ENCODE data around the gene GMFB. TPM values are rescaled to one million over a fixed set of nuclear protein-coding genes. Genes with fewer than 3 reads are reported as not detected.

GMFB gene
- total and polyA plus RNA-seq, 2 experiments from 2014 or later, result 56.5 to 88.3 TPM

DNA sequence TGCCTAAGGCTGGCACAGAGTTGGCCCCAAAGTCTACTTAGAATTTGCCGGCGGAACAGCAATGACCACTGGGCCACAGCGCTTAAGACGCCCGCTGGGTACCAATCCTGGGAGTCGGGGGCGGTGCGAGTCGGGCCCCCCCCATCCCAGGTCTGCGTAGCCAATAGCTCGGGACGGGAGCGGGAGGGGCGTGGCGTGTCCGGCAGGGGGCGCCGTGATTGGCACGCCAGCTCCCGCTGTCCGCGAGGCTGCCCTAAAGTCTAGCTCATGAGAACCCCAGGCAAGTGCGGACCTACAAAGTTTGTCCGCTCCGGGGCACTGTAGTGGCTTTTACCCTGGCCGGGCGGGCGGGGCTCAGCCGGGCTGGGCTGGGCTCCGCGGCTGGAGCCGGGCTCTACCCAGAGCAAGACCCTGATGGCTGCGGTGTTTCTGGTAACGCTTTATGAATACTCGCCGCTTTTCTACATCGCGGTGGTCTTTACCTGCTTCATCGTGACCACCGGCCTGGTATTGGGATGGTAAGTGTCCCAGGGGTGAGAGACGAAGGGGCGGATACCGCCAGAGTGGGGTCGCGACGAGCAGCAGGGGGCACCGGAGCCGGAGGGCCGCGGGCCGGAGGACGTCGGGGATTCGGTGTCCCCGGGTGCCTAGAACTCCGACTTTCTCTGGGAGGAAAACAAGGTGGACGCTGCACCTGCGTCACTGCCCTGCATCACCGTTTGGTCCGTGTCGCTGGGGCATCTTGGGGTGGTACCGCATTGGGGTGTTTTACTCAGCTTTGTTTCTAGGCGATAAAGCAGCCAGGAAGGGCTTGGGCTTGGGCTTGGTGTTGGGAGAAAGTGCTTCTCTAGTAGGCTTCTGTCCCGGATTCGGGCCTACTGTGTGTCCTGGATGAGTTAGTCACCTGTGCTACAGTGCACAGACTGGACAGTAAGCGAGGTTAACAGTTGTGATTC lies 21.0 kb upstream of the GMFB start, which contains the start of gene CGRRF1:
Gene CGRRF1, plus strand, starts transcription at position 361 of the 956 bp plus-strand sequence. Its CDS starts 54 bp downstream, at position 415.
- Histone ChIP-seq H3K27me3 (ENCODE audit: insufficient read depth) (no peaks in the 10 kb centered on the region), H3K4me3 (peak within 1 kb of the TSS; percentile 92), H2AFZ (peak within 1 kb of the TSS; percentile 97), H3F3A (replicated peaks; ENCODE audit: low read depth) (no peaks in the 10 kb centered on the region), H4K20me1 (replicated peaks; ENCODE audit: insufficient read depth) (0 out of 2 replicates have a peak, but pooled peaks cover 14% of the 10 kb centered on the region), H3K36me3 (ENCODE audit: insufficient read depth) (no peaks in the 10 kb centered on the region), H3K79me2 (replicated peaks; ENCODE audit: insufficient read depth) (peaks cover 50% of the 10 kb centered on the region), H3K27ac (ENCODE audit: low read depth) (peak within 1 kb of the TSS; percentile 89), H3K9me2 (ENCODE audit: insufficient read depth) (no peaks in the 10 kb centered on the region), H3K4me1 (ENCODE audit: insufficient read depth) (peaks cover 10% of the 10 kb centered on the region), H3K4me2 (peak within 1 kb of the TSS; percentile 97)
- H3K27ac Mint-ChIP-seq, result peak within 1 kb of the TSS; percentile 94
- peak; percentile 98 for ATAC-seq
- H3K27me3 Mint-ChIP-seq (ENCODE audit: insufficient read depth, low read depth, poor library complexity), result peaks cover 4% of the 10 kb centered on the region
- H3K9me3 Mint-ChIP-seq, result no peaks in the 10 kb centered on the region
- H3K4me3 Mint-ChIP-seq, result peak within 1 kb of the TSS; percentile 97
- H3K36me3 Mint-ChIP-seq (ENCODE audit: low read depth), result peaks cover 9% of the 10 kb centered on the region; the same call in 2 of the 3 replicates
- TF ChIP-seq, protein P1, sequence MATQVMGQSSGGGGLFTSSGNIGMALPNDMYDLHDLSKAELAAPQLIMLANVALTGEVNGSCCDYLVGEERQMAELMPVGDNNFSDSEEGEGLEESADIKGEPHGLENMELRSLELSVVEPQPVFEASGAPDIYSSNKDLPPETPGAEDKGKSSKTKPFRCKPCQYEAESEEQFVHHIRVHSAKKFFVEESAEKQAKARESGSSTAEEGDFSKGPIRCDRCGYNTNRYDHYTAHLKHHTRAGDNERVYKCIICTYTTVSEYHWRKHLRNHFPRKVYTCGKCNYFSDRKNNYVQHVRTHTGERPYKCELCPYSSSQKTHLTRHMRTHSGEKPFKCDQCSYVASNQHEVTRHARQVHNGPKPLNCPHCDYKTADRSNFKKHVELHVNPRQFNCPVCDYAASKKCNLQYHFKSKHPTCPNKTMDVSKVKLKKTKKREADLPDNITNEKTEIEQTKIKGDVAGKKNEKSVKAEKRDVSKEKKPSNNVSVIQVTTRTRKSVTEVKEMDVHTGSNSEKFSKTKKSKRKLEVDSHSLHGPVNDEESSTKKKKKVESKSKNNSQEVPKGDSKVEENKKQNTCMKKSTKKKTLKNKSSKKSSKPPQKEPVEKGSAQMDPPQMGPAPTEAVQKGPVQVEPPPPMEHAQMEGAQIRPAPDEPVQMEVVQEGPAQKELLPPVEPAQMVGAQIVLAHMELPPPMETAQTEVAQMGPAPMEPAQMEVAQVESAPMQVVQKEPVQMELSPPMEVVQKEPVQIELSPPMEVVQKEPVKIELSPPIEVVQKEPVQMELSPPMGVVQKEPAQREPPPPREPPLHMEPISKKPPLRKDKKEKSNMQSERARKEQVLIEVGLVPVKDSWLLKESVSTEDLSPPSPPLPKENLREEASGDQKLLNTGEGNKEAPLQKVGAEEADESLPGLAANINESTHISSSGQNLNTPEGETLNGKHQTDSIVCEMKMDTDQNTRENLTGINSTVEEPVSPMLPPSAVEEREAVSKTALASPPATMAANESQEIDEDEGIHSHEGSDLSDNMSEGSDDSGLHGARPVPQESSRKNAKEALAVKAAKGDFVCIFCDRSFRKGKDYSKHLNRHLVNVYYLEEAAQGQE (IDR thresholded peaks at IDR 0.05; ENCODE audit: unreplicated experiment), result no peak
- TF ChIP-seq STAT1 (IDR thresholded peaks at IDR 0.05; ENCODE audit: unreplicated experiment) (no peak), EZH2phosphoT487 (IDR thresholded peaks at IDR 0.05; ENCODE audit: unreplicated experiment) (no peak), CREB1 (CRISPR knock-in tag; IDR thresholded peaks at IDR 0.05; ENCODE audit: low read depth) (peak; percentile 47; the same call in 1 of the 2 replicates), NANOG (IDR thresholded peaks at IDR 0.05; ENCODE audit: borderline replicate concordance) (no peak), POLR2AphosphoS5 (IDR thresholded peaks at IDR 0.05; ENCODE audit: low read depth) (peak; percentile 85)
- TF ChIP-seq, protein P2, sequence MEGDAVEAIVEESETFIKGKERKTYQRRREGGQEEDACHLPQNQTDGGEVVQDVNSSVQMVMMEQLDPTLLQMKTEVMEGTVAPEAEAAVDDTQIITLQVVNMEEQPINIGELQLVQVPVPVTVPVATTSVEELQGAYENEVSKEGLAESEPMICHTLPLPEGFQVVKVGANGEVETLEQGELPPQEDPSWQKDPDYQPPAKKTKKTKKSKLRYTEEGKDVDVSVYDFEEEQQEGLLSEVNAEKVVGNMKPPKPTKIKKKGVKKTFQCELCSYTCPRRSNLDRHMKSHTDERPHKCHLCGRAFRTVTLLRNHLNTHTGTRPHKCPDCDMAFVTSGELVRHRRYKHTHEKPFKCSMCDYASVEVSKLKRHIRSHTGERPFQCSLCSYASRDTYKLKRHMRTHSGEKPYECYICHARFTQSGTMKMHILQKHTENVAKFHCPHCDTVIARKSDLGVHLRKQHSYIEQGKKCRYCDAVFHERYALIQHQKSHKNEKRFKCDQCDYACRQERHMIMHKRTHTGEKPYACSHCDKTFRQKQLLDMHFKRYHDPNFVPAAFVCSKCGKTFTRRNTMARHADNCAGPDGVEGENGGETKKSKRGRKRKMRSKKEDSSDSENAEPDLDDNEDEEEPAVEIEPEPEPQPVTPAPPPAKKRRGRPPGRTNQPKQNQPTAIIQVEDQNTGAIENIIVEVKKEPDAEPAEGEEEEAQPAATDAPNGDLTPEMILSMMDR (conservative IDR thresholded peaks at IDR 0.05; ENCODE audit: low read depth in 2 of 2), result peak in 1 of 2 experiments; percentile 40; a peak in 2 of 4 replicates
- TF ChIP-seq, protein P3, sequence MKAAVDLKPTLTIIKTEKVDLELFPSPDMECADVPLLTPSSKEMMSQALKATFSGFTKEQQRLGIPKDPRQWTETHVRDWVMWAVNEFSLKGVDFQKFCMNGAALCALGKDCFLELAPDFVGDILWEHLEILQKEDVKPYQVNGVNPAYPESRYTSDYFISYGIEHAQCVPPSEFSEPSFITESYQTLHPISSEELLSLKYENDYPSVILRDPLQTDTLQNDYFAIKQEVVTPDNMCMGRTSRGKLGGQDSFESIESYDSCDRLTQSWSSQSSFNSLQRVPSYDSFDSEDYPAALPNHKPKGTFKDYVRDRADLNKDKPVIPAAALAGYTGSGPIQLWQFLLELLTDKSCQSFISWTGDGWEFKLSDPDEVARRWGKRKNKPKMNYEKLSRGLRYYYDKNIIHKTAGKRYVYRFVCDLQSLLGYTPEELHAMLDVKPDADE (IDR thresholded peaks at IDR 0.05), result no peak
- H3K4me1 Mint-ChIP-seq, result peaks cover 13% of the 10 kb centered on the region
- peak; percentile 99 for DNase-seq (ENCODE audit: low spot score)

Measured in GM23338 (cell line).